Breast epithelium (tissue), 3 donors: ENCODE data around the gene PCBP4.

Experiments used
- POLR2A ChIP-seq: fragments of 450-650 bp; IDR thresholded peaks from one replicate; pipeline ENCODE4 v1.6.1; 2016; ENCODE audit warnings: antibody characterized with exemption, mild to moderate bottlenecking, moderate library complexity
- POLR2AphosphoS5 ChIP-seq, 3 donors: sonication (generic); formaldehyde crosslinking; IDR thresholded peaks; one replicate each; pipeline ENCODE4 v1.6.1; 2017; ENCODE audit warnings: antibody characterized with exemption in 3 of 3
- TF ChIP-seq, protein P1 (sequence below), 3 donors: fragments of 450-650 bp; IDR thresholded peaks; one replicate each; pipeline ENCODE4 v1.5.1; 2016 to 2017; ENCODE audit warnings: antibody characterized with exemption in 3 of 3, mild to moderate bottlenecking in 3 of 3, moderate library complexity in 3 of 3

DNA sequence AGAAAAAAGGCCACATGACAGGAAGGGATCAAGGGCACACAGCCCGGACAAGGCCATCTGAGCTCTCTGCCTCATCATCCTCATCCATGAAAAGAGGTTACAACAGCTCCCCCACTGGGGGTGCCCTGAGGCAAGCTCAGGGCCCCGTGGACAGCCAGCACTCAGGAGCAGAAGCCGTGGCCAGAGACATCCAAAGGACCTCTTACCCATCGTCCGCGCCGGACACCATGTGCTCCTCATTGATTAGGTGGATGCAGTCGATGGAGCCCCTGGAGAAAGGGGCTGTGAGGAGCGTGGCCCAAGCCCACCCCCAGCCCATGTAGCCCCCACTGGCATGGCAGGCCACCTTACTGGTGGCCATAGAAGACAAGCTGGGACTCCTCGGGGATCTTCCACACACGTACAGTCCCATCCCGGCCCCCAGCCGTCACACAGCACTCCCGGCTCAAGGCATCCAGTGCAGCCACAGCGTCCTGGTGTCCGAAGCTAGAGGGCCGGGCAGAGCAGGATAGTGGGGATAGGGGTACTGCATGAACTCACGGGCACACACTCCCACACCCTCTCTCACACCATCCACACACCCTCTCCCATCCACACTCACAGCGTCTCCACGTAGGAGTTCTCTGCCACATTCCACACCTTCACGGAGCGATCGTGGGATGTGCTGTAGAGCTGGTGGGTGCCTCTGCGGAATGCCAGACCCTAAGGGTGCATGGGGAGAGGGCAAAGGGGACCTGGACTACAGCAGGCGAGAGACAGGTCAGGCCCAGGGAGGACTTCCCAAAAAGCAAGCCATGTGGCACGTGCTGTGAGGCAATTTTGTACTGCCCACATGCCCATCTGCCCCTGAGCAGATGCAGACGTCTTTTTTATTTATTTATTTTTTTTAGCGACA is 32.0 kb downstream of the PCBP4 start:
- TF ChIP-seq, protein P1, sequence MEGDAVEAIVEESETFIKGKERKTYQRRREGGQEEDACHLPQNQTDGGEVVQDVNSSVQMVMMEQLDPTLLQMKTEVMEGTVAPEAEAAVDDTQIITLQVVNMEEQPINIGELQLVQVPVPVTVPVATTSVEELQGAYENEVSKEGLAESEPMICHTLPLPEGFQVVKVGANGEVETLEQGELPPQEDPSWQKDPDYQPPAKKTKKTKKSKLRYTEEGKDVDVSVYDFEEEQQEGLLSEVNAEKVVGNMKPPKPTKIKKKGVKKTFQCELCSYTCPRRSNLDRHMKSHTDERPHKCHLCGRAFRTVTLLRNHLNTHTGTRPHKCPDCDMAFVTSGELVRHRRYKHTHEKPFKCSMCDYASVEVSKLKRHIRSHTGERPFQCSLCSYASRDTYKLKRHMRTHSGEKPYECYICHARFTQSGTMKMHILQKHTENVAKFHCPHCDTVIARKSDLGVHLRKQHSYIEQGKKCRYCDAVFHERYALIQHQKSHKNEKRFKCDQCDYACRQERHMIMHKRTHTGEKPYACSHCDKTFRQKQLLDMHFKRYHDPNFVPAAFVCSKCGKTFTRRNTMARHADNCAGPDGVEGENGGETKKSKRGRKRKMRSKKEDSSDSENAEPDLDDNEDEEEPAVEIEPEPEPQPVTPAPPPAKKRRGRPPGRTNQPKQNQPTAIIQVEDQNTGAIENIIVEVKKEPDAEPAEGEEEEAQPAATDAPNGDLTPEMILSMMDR (IDR thresholded peaks at IDR 0.05): no peak
- TF ChIP-seq POLR2AphosphoS5 (IDR thresholded peaks at IDR 0.05) (no peak), POLR2A (no peak)
